GM18498 (cell line): ENCODE data around the gene VANGL1.

Experiments used
- ATAC-seq: cut with Tn5 transposase; IDR thresholded peaks from one replicate; pipeline ENCODE4 v1.9.1; 2021; ENCODE audit warnings: mild to moderate bottlenecking, moderate library complexity; ENCODE audit not compliant: unreplicated experiment

Gene VANGL1

DNA sequence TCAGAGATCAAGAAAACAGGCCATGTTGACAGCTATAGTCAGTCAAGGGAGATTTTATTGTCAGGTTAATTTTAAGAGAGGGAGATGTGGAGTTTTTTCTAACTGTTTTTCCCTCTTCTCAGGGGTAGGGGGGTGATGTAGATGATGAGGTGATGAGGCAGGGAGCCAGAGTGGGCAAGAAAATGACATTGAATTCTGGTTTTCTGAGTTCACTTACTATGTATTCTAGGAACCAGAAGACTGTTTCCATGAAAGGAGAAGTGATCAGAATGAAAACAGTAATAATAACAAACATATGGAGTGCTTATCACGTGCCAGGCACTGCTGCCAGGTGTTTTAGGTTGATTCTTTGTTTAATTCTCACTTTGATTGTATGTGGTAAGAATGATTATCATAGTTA, 86.6 kb downstream of the VANGL1 start:
- ATAC-seq: no peak

- peak; percentile 98 for ATAC-seq
Measured at GRCh38 chr1:115729756-115730155, 88.0 kb downstream of the VANGL1 start.

DNA sequence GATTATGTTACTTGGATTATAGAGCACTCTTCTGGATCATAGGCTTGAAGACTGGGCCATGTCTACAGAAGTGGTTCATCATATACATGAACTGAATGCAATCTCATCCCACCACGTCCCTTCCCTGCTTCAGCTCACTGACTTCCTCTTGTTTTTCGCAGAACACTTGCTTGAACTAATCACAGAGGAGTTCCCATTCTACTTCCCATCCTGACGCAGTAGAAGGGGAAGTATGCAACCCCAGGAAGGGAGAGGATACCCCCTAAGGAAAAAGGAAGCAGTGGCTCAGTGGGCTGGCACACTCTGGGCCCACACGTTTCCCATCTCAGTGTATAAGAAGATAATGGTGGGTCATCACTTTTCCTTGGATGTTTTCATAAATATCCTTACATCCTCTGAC, 90.5 kb downstream of the VANGL1 start:
- ATAC-seq: no peak

GRCh38 chr1:115740811-115741210, 99.0 kb downstream of the VANGL1 start:
- no peak for ATAC-seq

- ATAC-seq: no peak
Measured at GRCh38 chr1:115744646-115745275, 103.0 kb downstream of the VANGL1 start.

- ATAC-seq: no peak
Measured at GRCh38 chr1:115746021-115746690, 104.4 kb downstream of the VANGL1 start.
